Measurements from ENCODE around the gene CELA1. TPM values are rescaled to one million over a fixed set of nuclear protein-coding genes. Genes with fewer than 3 reads are reported as not detected.

The CELA1 gene
- total RNA-seq, 4 donors from 2014 or later, result not detected

DNA sequence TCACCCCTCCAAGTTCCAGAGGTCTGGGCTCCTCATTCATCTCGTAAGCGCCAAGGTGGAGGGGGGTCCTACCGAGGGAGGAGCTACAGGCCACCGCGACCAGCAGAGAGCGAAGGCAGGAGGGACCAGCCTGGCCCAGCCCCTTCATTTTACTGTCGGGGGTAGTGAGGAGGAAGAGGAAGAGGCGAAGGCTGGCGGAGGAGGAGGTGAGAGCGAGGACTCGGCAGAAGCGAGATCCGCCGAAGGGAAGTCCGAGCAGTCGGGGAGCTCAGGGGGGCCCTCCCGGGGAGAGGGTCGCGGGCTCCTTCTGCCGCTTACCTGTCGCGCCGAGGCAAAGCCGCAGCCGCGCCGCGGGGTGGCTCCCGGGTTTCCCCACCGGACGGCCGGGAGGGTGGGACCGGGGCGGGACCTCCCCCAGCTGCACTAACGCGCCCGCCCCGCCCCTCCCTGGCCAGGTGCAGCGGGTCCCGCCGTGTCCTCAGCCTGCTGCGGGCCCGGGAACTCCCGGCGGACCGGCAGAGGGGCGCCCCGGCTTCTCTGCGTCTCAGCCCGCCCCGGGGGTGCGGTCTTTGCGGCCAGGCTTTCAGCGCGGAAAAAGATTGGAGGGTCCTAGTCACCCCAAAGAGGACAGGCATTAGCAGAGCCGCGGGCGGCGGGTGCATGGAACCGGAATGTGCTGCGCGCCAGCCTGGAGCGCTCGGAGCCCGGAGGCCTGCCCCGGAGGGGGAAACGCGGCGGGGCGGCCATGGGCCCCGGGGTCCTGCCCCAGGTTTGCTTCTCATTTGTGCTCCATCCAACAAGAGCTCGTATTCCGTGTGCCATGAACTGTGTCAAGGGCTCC lies 45.0 kb upstream of the CELA1 start, which contains the start of gene GALNT6:
GALNT6 (minus strand) TSS at position 124 of the 841 bp plus-strand sequence. CDS start 11,625 bp downstream, outside the sequence.
- Histone ChIP-seq H3K4me3 (peak within 1 kb of the TSS; percentile 35 to 67 (median 59)), H3K36me3 (no peaks in the 10 kb centered on the region), H3K27me3 (peaks cover 0 to 41% (median 0%) of the 10 kb centered on the region in 4 donors), H3K27ac (peak within 1 kb of the TSS; percentile 34 to 72 (median 59)), H3K9me3 (no peaks in the 10 kb centered on the region), H3K4me1 (peaks cover 8 to 71% (median 14%) of the 10 kb centered on the region in 3 donors)
- WGBS, 2 donors, result 0 to 2% methylated on average over 3 to 15 of the region's 73 CpGs
- intact Hi-C loops (cut with DNase I), result no loop called here
- DNase-seq, result no peak
- no peak for TF ChIP-seq POLR2A (IDR thresholded peaks at IDR 0.05)
- no peak for TF ChIP-seq CTCF (IDR thresholded peaks at IDR 0.05)

- TF ChIP-seq POLR2A (IDR thresholded peaks at IDR 0.05), result no peak
- TF ChIP-seq CTCF (IDR thresholded peaks at IDR 0.05), result no peak
These were observed 44.4 kb upstream of the CELA1 start for GRCh38 chr12:51390891-51391282.

GRCh38 chr12:51390457-51390856 lies 44.0 kb upstream of the CELA1 start:
- WGBS, 2 donors, result 58 to 90% methylated on average over 5 to 6 of the region's 6 CpGs
- Histone ChIP-seq H3K36me3 (no peaks in the 10 kb centered on the region), H3K4me1 (peaks cover 8 to 71% (median 14%) of the 10 kb centered on the region in 3 donors), H3K27ac (no peak overlapping the region), H3K9me3 (no peaks in the 10 kb centered on the region), H3K4me3 (peak overlapping the region in 1 of 4 donors; percentile 67), H3K27me3 (peaks cover 0 to 38% (median 0%) of the 10 kb centered on the region in 4 donors)
- no peak for DNase-seq
- intact Hi-C loops (cut with DNase I), result no loop called here
- no peak for TF ChIP-seq CTCF (IDR thresholded peaks at IDR 0.05)
- TF ChIP-seq POLR2A (IDR thresholded peaks at IDR 0.05), result no peak

More at GRCh38 chr12:51390891-51391282, 44.4 kb upstream of the CELA1 start:
- 30 to 40% methylated on average over 1 to 7 of the region's 8 CpGs for WGBS, 2 donors
- peak overlapping the region; percentile 34 to 72 (median 59) for H3K27ac ChIP-seq
- intact Hi-C loops (cut with DNase I), result no loop called here
- no peak for DNase-seq
- peaks cover 0 to 41% (median 0%) of the 10 kb centered on the region in 4 donors for H3K27me3 ChIP-seq
- H3K36me3 ChIP-seq, result no peaks in the 10 kb centered on the region
- peak overlapping the region; percentile 35 to 67 (median 59) for H3K4me3 ChIP-seq
- H3K9me3 ChIP-seq, result no peaks in the 10 kb centered on the region
- H3K4me1 ChIP-seq, result peaks cover 8 to 71% (median 14%) of the 10 kb centered on the region in 3 donors

GRCh38 chr12:51389302-51389999 lies 43.0 kb upstream of the CELA1 start:
- 31 to 56% methylated on average over 2 of the region's 2 CpGs for WGBS, 2 donors
- H3K27ac ChIP-seq, result no peak overlapping the region
- DNase-seq, result no peak

More at GRCh38 chr12:51389302-51389999, 43.0 kb upstream of the CELA1 start:
- intact Hi-C loops (cut with DNase I), result no loop called here
- no peak overlapping the region for H3K4me3 ChIP-seq
- TF ChIP-seq CTCF (IDR thresholded peaks at IDR 0.05) (no peak), POLR2A (IDR thresholded peaks at IDR 0.05) (no peak)
- peaks cover 0 to 36% (median 0%) of the 10 kb centered on the region in 4 donors for H3K27me3 ChIP-seq
- no peaks in the 10 kb centered on the region for H3K9me3 ChIP-seq
- H3K4me1 ChIP-seq, result peaks cover 8 to 68% (median 14%) of the 10 kb centered on the region in 3 donors
- no peaks in the 10 kb centered on the region for H3K36me3 ChIP-seq
